ENCODE measurements around the gene PIK3R3. TPM values are rescaled to one million over a fixed set of nuclear protein-coding genes. Genes with fewer than 3 reads are reported as not detected.

The PIK3R3 gene
- total RNA-seq, 1 donor from 2014 or later: 22.0 TPM

- no peak for DNase-seq (ENCODE audit: low spot score)
These were observed 25.5 kb upstream of the PIK3R3 start for GRCh38 chr1:46157916-46158311.

DNA sequence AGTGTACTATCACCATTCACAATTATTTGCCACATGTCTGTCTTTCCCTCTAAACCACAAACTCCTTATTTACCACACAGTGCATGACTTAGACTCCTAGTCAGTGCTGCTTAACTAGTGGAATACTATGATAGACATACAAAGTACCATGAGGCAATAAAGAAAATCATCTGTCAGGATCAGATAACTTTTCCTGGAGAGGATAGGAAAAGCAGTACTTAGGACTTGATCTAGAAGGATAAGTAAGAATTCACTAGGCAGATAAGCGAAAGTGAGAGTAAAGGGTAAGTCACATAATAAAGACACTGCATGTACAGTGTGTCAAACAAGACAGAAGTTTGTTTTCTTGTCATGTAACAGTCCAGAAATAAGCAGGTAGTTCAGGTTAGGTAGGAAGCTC lies 21.3 kb upstream of the PIK3R3 start:
- DNase-seq (ENCODE audit: low spot score): no peak

GRCh38 chr1:46153228-46153627 lies 20.8 kb upstream of the PIK3R3 start:
- DNase-seq (ENCODE audit: low spot score): no peak

- DNase-seq (ENCODE audit: low spot score): no peak
These were observed 19.6 kb upstream of the PIK3R3 start for GRCh38 chr1:46152016-46152415.

DNA sequence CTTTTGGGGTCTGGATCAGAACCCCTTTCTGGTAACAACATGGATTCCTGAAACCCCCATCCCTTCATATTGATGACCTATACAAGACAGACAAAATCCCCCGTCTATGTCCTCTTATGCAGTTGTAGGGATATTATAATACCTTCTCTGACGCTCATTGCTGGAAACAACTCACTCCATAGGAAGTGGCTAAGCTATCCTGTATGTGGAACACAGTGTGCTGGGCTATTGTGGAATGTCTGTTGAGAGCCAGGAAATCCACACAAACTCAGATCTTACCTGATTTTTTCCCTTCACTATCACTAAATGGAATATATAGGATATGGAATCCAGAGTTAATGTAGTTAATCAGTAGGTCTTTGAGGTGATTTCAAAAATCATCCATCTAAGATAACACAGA lies 17.7 kb upstream of the PIK3R3 start:
- DNase-seq (ENCODE audit: low spot score): no peak

DNA sequence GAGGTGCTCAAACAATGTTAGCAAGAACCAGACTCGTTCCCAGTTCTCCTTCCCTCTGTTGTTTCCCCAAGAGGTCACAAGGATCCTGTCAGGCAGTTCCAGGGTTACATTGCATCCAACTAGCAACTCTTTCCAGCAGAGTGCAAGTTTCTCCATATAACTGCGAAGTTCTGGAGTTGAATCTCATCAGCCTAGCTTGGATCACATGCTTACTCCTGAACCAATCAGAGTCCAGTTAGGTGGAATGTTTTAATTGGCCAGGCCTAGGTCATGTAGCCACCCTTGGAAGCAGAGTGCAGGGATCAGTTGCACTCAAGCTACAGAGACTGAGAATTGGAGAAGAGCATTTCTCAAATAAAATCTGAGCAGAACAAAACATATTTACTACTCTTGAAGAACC lies 15.9 kb upstream of the PIK3R3 start:
- no peak for DNase-seq (ENCODE audit: low spot score)

GRCh38 chr1:46137916-46138315 lies 5.5 kb upstream of the PIK3R3 start:
- no peak for DNase-seq (ENCODE audit: low spot score)

DNA sequence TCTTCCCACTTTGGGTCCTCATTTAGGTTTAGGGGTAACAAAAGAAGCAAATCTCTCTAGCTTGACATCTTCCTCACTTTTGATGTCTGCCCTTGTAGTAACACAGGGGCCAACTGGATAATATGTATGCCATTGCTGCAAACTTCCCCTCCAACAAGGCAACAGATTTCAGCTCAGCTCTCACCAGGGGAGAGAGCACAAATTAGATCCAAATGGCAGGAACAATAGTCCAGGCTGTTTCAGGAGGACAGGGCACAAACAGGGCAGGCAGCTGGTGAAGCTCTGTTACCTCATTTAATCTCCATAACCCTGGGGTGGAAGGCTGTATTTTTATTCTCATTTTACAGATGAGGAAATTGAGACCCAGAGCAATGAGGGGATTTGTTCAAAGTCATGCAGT lies 4.3 kb upstream of the PIK3R3 start:
- DNase-seq (ENCODE audit: low spot score): no peak

DNA sequence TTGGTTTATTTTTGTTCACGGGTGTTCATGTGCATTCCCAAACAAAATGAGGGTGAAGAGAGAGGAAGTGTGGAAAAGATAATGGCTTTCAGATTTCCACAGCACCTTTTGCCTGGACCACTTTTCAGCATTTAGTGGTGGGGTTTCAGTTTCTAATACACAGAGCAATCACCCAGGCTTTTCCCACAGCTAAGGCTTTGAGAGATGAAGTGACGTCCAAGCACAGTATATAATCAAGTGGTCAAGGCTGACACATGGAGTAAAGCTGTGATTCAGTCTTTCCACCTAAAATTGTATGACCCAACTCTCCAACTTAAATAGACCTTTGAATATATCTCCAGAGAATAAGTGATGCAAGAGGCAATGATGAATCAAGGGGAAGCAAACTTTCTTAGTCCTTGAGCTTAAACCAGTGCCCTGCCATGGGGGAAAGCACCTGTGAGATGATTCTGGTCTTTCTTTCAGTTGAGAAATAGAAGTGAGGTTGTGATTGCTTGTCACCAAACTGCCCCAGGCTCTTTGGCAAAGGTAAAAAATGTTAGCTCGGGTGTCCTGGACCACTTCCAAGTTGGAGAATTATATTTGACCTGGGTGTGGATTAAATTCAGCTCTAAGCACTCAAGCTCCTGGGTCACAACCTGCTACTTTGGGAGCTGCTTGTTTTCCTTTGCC lies 2.4 kb upstream of the PIK3R3 start:
- no peak for DNase-seq (ENCODE audit: low spot score)

DNA sequence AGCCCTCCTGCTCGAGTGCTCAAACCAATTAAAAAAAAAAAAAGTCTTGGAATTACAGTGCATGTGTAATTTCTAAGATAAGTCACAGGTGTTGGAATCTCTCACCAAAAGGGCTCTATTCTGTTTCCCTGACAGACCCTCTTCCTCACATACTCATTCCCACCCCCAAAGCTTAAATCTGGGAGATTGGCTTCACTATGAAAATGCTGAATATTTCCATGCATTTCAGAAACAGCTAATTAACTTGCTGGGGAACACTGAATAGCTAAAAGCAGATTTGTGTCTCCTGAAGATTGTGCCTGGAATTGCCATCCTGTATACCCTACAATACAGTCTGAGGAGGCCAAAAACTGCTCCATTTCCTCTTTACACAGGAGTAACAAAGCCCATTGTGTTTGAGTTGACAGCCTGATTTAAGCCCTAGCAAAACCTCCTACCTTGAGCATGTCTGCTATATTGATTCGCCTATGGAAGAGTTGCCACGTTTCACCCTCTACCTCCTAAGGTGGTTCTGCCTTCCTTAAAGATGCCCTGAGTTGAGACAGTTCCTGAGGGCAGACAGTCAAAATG lies 1.4 kb upstream of the PIK3R3 start:
- DNase-seq (ENCODE audit: low spot score): no peak

DNA sequence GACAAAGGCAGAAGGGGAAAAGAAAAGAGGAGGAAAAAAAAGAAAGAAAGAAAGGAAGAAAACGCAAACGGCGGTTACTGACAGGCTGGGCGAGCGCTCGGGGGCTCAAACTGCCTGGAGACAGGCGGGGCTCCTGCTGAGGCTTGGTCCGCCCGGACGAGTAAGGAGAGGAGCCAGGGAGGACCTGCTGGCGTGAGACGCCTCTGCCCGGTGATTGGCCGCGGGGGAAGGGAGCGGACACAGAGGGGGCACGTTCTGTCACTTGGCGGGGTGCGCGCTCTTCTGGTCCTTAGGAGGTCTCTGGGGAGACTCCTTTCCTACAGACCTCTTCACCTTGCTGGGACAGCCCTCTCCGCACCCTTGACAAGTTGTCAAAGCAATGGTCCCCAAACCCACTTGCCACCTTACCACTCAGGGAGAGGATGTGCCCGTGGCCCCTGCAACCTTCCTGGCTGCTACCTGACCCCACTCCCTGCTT lies 791 bp upstream of the PIK3R3 start:
- no peak for DNase-seq (ENCODE audit: low spot score)

- peak; percentile 16 for DNase-seq (ENCODE audit: low spot score)
These were observed 509 bp downstream of the PIK3R3 start for GRCh38 chr1:46131712-46132528.

DNA sequence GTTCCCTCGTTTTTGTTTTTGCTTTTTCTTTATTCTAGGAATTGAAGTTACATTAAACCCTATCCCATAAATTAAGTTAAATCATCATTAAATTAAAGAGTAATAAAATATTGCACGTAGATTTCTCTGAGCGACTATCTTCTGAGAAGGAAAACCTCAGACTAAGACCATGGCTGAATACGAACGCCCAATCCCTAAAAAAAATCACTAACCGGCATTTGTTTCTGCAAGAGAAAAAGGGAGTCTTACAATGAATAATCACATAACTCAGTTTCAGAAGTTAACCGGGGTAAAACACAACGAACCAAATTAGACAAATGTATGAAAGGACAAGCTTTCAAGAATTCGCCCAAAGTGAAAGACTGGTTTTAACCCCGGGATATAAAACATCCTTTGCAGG lies 1.3 kb downstream of the PIK3R3 start:
- DNase-seq (ENCODE audit: low spot score): no peak

GRCh38 chr1:46130606-46131005 lies 1.8 kb downstream of the PIK3R3 start:
- DNase-seq (ENCODE audit: low spot score): no peak

DNA sequence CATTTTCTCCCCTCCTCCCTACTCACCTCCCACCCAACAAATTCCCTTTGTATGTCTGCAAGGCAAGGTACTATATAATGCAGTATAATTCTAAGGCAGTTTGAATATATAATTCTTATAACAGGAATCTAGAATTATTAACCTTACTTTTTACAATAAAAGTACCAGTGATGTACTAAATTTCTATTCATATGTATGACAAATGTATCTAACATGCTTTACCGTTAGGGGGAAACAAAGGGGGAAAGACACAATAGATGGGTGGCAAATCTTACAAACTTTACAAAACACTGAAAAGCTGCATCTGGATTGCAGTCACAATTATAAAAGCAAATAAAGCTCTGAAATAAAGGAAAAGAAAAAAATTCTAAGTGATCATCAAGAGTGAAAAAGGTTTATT lies 2.3 kb downstream of the PIK3R3 start:
- no peak for DNase-seq (ENCODE audit: low spot score)

DNA sequence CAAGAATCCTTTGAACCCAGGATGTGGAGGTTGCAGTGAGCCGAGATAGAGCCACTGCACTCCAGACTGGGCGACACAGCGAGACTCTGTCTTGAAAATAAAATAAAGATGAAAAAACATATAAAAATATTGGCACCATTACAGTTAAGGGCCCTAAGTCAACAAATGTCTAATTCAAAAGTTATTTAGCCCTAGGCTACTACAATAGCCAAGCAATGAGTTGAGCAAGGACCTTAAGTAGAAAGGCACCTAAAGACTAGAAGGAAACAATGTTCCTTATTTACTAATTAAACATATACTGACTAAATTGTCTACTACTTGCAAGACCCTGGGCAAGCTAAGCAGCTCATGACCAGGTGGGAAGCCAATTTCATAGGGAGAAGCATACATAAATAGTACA lies 4.1 kb downstream of the PIK3R3 start:
- no peak for DNase-seq (ENCODE audit: low spot score)

- DNase-seq (ENCODE audit: low spot score): no peak
These were observed 13.6 kb downstream of the PIK3R3 start for GRCh38 chr1:46118856-46119255.

GRCh38 chr1:46117810-46118494 lies 14.5 kb downstream of the PIK3R3 start:
- DNase-seq (ENCODE audit: low spot score): no peak

- no peak for DNase-seq (ENCODE audit: low spot score)
These were observed 17.4 kb downstream of the PIK3R3 start for GRCh38 chr1:46114925-46115603.

GRCh38 chr1:46113948-46114347 lies 18.5 kb downstream of the PIK3R3 start:
- no peak for DNase-seq (ENCODE audit: low spot score)

DNA sequence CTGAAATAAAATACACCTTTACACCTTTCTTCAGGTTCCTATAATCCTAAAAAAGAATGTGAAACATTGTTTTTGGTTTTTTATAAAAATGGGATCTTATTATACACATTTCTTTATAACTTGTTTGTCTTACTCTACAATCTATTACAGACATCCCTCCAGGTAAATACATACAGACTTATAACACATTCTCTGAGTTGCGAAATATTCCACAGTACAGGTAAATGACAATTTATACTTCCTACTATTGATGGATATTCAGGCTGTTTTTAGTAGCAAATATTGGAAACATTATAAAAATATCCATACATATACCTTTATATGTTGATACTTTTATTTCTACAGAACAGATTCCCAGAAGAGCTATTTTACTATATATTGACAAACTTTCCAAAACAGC lies 20.3 kb downstream of the PIK3R3 start:
- no peak for DNase-seq (ENCODE audit: low spot score)

DNA sequence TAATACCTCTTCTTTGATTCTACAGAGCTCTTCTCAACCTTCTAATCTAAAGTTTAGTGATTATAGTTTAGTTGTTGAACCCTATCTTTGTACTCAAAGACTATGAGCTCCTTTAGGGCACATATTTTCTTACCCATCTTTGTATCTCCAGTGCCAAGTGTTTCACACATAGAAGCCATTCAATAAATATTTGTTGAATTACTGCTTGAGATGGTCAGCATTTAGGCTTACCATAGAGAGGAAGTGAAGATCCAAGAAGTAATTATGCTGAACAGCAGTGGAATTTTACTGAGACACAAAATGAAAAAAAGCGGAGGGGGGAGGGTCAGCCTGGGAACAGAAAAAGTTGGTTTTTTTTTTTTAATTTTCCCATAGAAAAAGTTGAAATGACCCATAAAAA lies 21.9 kb downstream of the PIK3R3 start:
- DNase-seq (ENCODE audit: low spot score): no peak

Data from mucosa of gallbladder (tissue), 1 donor.